Fibroblast of skin of right biceps (primary cell): Measurements from ENCODE around the gene SMTNL2.
"Not testable (repeated sequence)": the region's sequence is repeated elsewhere in the genome, so short reads cannot be mapped to it uniquely, and the experiment has no call there.

ENCODE experiments used
- DNase-seq: peaks from one replicate; pipeline ENCODE4 v3.0.0-alpha.2; 2013

The SMTNL2 gene

DNA sequence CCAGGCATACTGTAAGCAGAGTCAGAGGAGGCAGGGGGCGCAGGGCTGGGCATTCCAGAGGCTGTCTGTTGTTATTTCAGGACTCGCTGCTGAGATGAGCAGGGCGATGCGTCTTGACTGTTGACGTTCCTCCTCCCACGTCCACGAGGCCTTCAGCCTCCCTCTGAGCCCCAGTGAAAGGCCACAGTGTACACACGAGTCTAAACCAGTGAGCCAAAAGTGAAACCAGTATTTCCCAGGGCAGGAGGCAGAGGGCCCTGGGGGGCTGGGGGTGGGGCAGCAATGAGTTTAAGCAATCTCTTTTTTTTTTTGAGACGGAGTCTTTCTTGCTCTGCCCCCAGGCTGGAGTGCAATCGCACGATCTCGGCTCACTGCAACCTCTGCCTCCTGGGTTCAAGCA lies 21.5 kb downstream of the SMTNL2 start:
- no peak for DNase-seq

GRCh38 chr17:4607261-4607741 lies 23.0 kb downstream of the SMTNL2 start:
- no peak for DNase-seq

- peak; percentile 74 for DNase-seq
Measured at GRCh38 chr17:4607773-4608187, 23.5 kb downstream of the SMTNL2 start.

DNA sequence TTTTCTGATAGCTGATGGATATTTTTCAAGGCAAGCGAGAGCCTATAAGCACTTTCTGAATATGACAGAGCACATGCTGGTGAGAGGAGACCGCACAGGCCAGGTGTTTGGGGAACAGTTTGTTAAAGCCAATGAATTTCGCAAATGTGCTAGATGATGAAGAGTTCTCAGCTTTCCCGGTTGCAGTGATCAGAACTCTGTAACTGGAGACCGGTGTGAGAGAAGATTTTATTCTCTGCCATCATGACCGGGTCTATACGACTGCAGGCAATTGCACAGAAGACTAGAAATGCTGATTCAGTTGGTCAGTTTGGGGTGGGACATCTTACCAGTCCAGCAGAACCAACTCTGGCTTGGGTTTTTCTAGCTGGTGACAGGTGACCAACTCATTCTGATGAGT lies 25.4 kb downstream of the SMTNL2 start:
- no peak for DNase-seq

- DNase-seq = no peak
Measured at GRCh38 chr17:4610162-4610561, 25.8 kb downstream of the SMTNL2 start.

GRCh38 chr17:4610656-4611055 lies 26.3 kb downstream of the SMTNL2 start:
- DNase-seq = no peak

DNA sequence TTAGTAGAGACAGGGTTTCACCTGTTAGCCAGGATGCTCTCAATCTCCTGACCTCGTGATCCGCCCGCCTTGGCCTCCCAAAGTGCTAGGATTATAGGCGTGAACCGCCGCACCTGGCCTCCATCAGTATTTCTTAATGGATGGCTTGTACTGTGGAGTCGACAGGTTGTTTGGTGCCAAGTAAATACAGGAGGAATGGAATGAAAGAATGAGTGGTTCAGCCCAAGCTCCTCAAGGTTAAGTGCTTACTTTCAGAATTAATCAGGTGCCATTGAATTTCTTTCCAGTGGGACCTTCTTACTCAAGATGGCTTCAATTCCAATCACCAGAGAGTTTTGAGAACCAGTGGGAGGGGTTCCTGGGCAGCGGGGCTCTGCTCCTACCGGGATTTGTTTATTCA lies 32.1 kb downstream of the SMTNL2 start:
- DNase-seq = no peak

- DNase-seq = no peak
Measured at GRCh38 chr17:4617090-4617489, 32.8 kb downstream of the SMTNL2 start.

- no peak for DNase-seq
Measured at GRCh38 chr17:4617590-4618351, 33.4 kb downstream of the SMTNL2 start.

DNA sequence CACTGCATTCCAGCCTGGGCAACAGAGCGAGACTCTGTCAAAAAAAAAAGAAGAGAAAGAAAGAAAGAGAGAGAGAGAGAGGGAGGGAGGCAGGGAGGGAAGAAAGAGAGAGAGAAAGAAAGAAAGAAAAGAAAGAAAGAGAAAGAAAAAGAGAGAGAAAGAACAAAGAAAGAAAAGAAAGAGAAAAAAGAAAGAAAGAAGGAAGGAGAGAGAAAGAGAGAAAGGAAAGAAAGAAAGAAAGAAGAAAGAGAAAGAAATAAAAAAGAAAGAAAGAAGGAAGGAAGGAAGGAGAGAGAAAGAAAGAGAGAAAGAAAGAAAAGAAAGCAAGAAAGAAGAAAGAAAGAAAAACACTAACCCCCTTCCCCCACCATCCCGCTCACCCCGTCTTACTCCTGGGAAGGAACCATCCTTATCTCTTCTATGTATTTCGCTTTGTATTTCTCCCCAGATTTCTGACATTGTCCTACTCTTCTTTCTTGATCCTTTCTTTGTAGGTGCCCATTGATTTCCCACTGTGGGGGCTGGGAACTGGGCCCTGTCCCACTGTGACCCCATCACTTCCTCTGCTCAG lies 36.3 kb downstream of the SMTNL2 start:
- no peak for DNase-seq

DNA sequence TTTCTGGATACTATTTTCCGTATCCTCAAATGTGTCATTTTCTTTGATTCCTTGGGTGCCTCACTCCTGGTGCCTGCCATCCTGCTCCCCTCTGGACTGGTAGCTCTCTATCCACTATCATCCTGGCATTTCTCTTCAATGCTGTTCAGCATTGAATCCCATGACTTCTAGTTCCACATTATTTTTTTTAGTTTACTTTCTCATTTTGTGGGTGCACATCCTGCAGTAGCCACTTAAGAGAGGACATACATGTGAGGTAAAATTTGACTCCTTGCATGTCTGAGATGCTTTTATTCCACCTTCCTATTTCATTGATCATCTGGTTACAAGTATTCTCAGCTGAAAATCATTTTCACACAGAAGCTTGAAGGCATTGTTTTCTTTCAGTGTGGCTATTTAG lies 38.0 kb downstream of the SMTNL2 start:
- DNase-seq = no peak

GRCh38 chr17:4623249-4623648 lies 38.9 kb downstream of the SMTNL2 start:
- peak; percentile 21 for DNase-seq

DNA sequence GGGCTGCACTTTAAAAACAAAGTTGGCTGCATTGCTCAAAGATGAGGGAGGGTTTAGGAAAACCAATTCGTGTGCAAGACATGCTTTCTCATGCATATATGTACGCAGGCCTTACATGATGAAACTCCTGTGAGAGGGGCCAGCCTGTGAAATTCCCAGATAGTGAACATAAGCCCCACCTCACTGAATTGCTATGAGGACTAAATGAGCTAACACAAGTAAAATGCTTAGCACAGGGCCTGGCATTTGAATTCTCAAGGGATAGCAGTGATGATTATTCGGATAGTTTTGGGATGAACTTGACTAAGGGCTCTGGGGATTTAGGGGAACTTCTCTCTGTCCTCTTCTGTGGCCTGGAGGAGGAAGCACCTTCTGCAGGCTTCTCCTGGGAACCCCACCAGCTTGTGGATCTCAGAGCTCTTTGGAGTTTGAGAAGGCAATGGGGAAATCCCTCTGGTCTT lies 40.2 kb downstream of the SMTNL2 start:
- DNase-seq = peak; percentile 64

DNA sequence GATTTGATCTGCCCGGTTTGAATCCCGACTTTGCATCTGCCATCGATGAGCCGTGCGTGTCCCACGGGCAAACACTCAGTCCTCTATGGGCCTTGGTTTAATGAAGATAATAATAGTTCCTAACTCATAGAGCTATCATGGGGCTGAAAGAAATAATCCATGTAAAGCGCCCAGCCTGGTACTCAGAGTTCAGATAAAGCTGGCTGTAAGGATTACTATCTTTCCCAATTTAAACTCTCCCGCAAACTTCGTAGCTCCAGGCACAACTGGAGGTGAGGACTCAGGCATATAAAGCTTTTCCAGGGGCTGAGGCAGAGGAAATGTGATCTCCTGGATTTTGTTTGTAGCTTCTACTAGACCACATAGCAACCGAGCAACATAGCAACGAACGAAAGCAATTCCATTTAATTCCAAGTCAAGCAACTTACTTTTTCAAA lies 40.9 kb downstream of the SMTNL2 start:
- peak; percentile 22 for DNase-seq

GRCh38 chr17:4626734-4627256 lies 42.5 kb downstream of the SMTNL2 start:
- no peak for DNase-seq

GRCh38 chr17:4631431-4631830 lies 47.1 kb downstream of the SMTNL2 start:
- DNase-seq = no peak

DNA sequence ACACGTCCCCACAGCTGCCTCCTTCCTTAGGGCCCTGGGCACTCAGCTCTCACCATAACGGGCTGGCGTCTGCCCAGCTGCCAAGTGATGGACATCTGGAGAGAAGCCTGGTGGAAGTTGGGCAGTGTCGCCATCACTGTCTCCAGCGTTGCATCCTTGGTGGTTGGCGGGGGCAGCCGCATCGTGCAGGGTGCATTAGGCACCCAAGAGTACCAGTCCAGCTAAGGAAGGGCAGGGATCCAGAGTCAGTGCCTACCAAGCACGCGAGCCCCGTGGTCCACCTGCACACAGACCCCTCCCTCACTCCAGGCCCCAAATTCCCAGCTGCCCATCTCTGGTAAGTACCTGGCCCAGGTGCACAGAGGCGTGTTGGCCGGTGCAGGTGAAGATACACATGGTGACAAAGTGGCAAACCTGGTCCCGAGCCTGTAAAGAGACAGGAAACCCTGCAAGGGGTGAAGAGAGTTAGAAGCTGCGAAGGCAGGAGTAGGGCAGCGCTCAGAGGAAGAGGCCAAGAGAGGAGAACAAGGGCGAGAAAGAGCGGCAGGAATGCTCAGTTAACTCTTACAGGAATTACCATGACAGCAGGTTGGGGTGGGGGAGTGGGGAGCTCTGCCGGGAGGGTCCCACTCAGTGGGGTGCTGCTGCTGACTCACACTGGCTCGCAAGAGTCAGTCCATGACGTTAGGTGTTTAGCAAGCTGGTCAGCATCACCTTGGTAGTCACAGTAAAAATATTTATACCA lies 47.7 kb downstream of the SMTNL2 start:
- peak; percentile 14 for DNase-seq

- no peak for DNase-seq
Measured at GRCh38 chr17:4632581-4632920, 48.2 kb downstream of the SMTNL2 start.

DNA sequence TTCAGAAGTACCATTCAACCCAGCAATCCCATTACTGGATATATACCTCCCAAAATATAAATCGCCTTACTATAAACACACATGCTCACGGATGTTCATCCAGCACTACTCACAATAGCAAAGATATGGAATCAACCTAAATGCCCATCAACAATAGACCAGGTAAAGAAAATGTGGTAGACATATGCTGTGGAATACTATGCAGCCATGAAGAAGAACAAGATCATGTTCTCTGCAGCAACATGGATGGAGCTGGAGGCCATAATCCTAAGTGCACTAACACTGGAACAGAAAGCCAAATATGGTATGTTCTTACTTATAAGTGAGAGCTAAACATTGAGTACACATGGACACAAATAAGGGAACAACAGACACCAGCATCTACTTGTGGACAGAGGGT lies 49.3 kb downstream of the SMTNL2 start:
- DNase-seq = no peak

GRCh38 chr17:4634976-4635375 lies 50.6 kb downstream of the SMTNL2 start:
- no peak for DNase-seq

GRCh38 chr17:4635823-4636375 lies 51.6 kb downstream of the SMTNL2 start:
- no peak for DNase-seq

GRCh38 chr17:4636474-4637100 lies 52.3 kb downstream of the SMTNL2 start:
- no peak for DNase-seq

GRCh38 chr17:4638766-4639165 lies 54.4 kb downstream of the SMTNL2 start:
- not testable (repeated sequence) for DNase-seq
